ENCODE results near the gene PPP1CC.

GRCh38 chr12:110768960-110769359 lies 26.3 kb upstream of the PPP1CC start:
- TF ChIP-seq, protein P1, sequence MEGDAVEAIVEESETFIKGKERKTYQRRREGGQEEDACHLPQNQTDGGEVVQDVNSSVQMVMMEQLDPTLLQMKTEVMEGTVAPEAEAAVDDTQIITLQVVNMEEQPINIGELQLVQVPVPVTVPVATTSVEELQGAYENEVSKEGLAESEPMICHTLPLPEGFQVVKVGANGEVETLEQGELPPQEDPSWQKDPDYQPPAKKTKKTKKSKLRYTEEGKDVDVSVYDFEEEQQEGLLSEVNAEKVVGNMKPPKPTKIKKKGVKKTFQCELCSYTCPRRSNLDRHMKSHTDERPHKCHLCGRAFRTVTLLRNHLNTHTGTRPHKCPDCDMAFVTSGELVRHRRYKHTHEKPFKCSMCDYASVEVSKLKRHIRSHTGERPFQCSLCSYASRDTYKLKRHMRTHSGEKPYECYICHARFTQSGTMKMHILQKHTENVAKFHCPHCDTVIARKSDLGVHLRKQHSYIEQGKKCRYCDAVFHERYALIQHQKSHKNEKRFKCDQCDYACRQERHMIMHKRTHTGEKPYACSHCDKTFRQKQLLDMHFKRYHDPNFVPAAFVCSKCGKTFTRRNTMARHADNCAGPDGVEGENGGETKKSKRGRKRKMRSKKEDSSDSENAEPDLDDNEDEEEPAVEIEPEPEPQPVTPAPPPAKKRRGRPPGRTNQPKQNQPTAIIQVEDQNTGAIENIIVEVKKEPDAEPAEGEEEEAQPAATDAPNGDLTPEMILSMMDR (IDR thresholded peaks at IDR 0.05) = no peak
- TF ChIP-seq EP300 (IDR thresholded peaks at IDR 0.05) (no peak), POLR2A (IDR thresholded peaks at IDR 0.05) (no peak)
